GM12878 (cell line): ENCODE data around the gene PPIA. TPM values are rescaled to one million over a fixed set of nuclear protein-coding genes. Genes with fewer than 3 reads are reported as not detected.
A peak's percentile ranks its signal among the peaks of the same experiment; 100 is the strongest.

ENCODE experiments used
- ATAC-seq: fragments of 200-7000 bp; cut with Tn5 transposase; 3 replicates; pipeline ENCODE4 v1.9.1; 2020; ENCODE audit warnings: mild to moderate bottlenecking, moderate library complexity
- BruUV-seq: library from RNA; stranded (reverse); fragments of 400-500 nt; replicated peaks from 2 replicates; lab custom pipeline; 2021; lab: Mats Ljungman, UMichigan
- CTCF ChIA-PET: fragments of 300-600 bp; sonication (Branson Sonifier 250); formaldehyde crosslinking; extraction: SDS; loops from one replicate; lab custom pipeline; 2021; ENCODE audit warnings: inconsistent platforms; lab: Yijun Ruan, JAX
- POLR2A ChIA-PET: fragments of 350-600 bp; formaldehyde crosslinking; extraction: SDS; loops from one replicate; lab custom pipeline; 2021; ENCODE audit warnings: inconsistent platforms; lab: Charles Lee
- RAD21 ChIA-PET: fragments of 300-600 bp; sonication (Branson Sonifier 250); formaldehyde crosslinking; loops from one replicate; lab custom pipeline; 2023; ENCODE audit warnings: antibody characterized with exemption; ENCODE audit not compliant: unreplicated experiment; lab: Charles Lee
- SMC1A ChIA-PET: fragments of 300-600 bp; sonication (Branson Sonifier 250); formaldehyde crosslinking; loops from one replicate; lab custom pipeline; 2023; ENCODE audit not compliant: unreplicated experiment, uncharacterized antibody; lab: Charles Lee
- DNase-seq: peaks from one replicate; pipeline ENCODE4 v3.0.0-alpha.2; 2011; ENCODE audit warnings: low read depth, low spot score
- FAIRE-seq: peaks from 3 replicates; lab custom pipeline; 2011; peaks lifted over from hg19 to GRCh38; lab: Jason Lieb, UNC
- H2AFZ ChIP-seq: 2 replicates; pipeline ENCODE4 v1.6.0; 2011; ENCODE audit warnings: low read depth, low read length, control low read depth; ENCODE audit not compliant: control insufficient read depth
- H3K27ac ChIP-seq: 2 replicates; pipeline ENCODE4 v1.5.1; 2011; ENCODE audit warnings: control low read depth; ENCODE audit not compliant: control insufficient read depth, insufficient read depth
- H3K27me3 ChIP-seq, 2 experiments: replicated peaks in 1 of 2; 2 replicates each; pipeline versions ENCODE4 v1.6.0 to v1.6.1; 2011; ENCODE audit warnings: low read length in 1 of 2; ENCODE audit not compliant: control insufficient read depth in 2 of 2, insufficient read depth in 2 of 2
- H3K36me3 ChIP-seq, 2 experiments: 2 replicates each; pipeline ENCODE4 v1.5.1; 2011; ENCODE audit warnings: low read length in 1 of 2; ENCODE audit not compliant: control insufficient read depth in 2 of 2, insufficient read depth in 2 of 2
- H3K4me1 ChIP-seq: 2 replicates; pipeline ENCODE4 v1.6.1; 2011; ENCODE audit warnings: mild to moderate bottlenecking, low read length, moderate library complexity, mixed read lengths; ENCODE audit not compliant: control insufficient read depth, insufficient read depth
- H3K4me2 ChIP-seq: 2 replicates; pipeline ENCODE4 v1.6.0; 2011; ENCODE audit warnings: control low read depth; ENCODE audit not compliant: control insufficient read depth, insufficient read depth
- H3K4me3 ChIP-seq: fragments of 200-600 bp; sonication (generic); 2 replicates; pipeline ENCODE4 v1.5.1; 2016
- H3K79me2 ChIP-seq: 2 replicates; pipeline ENCODE4 v1.6.0; 2011; ENCODE audit warnings: low read length; ENCODE audit not compliant: control insufficient read depth, insufficient read depth
- H3K9ac ChIP-seq: 2 replicates; pipeline ENCODE4 v1.8.0; 2011; ENCODE audit warnings: low read length, control low read depth, mixed read lengths; ENCODE audit not compliant: control insufficient read depth, insufficient read depth
- H3K9me3 ChIP-seq: replicated peaks from 3 replicates; pipeline ENCODE4 v1.5.1; 2011; ENCODE audit warnings: mild to moderate bottlenecking, low read length; ENCODE audit not compliant: control insufficient read depth, insufficient read depth
- H4K20me1 ChIP-seq: 2 replicates; pipeline ENCODE4 v1.6.0; 2011; ENCODE audit not compliant: control insufficient read depth, insufficient read depth
- ATF7 ChIP-seq: fragments of 450-650 bp; IDR thresholded peaks from 2 replicates; pipeline ENCODE4 v1.6.1; 2016; ENCODE audit warnings: low read depth, mild to moderate bottlenecking
- CBX5 ChIP-seq: sonication (generic); IDR thresholded peaks from 2 replicates; pipeline ENCODE4 v1.6.1; 2016; ENCODE audit warnings: low read depth, moderate library complexity, mild to moderate bottlenecking, inconsistent platforms
- CHD2 ChIP-seq: IDR thresholded peaks from 2 replicates; pipeline ENCODE4 v1.6.1; 2011; ENCODE audit warnings: low read depth, low read length, improper control_type of control experiment, borderline replicate concordance
- EED ChIP-seq: sonication (generic); IDR thresholded peaks from 2 replicates; pipeline ENCODE4 v1.6.1; 2016; ENCODE audit warnings: antibody characterized with exemption, low read depth
- FOXK2 ChIP-seq: fragments of 450-650 bp; IDR thresholded peaks from 2 replicates; pipeline ENCODE4 v1.6.1; 2017; ENCODE audit warnings: mild to moderate bottlenecking, moderate library complexity
- IRF3 ChIP-seq: fragments of 450-650 bp; IDR thresholded peaks from 2 replicates; pipeline ENCODE4 v1.6.1; 2014; ENCODE audit warnings: mild to moderate bottlenecking
- IRF4 ChIP-seq: IDR thresholded peaks from 2 replicates; pipeline ENCODE4 v1.6.1; 2011; ENCODE audit warnings: low read depth, low read length
- MAX ChIP-seq: IDR thresholded peaks from 2 replicates; pipeline ENCODE4 v1.6.1; 2012; ENCODE audit warnings: low read depth, low read length, improper control_type of control experiment
- MTA3 ChIP-seq: IDR thresholded peaks from 2 replicates; pipeline ENCODE4 v1.6.1; 2012; ENCODE audit warnings: low read length, inconsistent platforms, borderline replicate concordance
- MXI1 ChIP-seq: fragments of 150-350 bp; IDR thresholded peaks from 2 replicates; pipeline ENCODE4 v1.6.1; 2011; ENCODE audit warnings: low read depth, mild to moderate bottlenecking, inconsistent platforms, low read length, improper control_type of control experiment
- PAX5 ChIP-seq: IDR thresholded peaks from 2 replicates; pipeline ENCODE4 v1.6.1; 2011; ENCODE audit warnings: low read depth, low read length, borderline replicate concordance
- RB1 ChIP-seq: fragments of 450-650 bp; formaldehyde crosslinking; IDR thresholded peaks from 2 replicates; pipeline ENCODE4 v1.6.1; 2017; ENCODE audit warnings: mild to moderate bottlenecking, borderline replicate concordance
- RCOR1 ChIP-seq: conservative IDR thresholded peaks from 2 replicates; pipeline ENCODE4 v1.6.1; 2012; ENCODE audit warnings: low read depth, low read length, improper control_type of control experiment
- SMARCA5 ChIP-seq: fragments of 450-650 bp; IDR thresholded peaks from 2 replicates; pipeline ENCODE4 v1.6.1; 2017; ENCODE audit warnings: mild to moderate bottlenecking
- SRF ChIP-seq, 2 experiments: IDR thresholded peaks; 2 replicates each; pipeline ENCODE4 v1.6.1; 2011; ENCODE audit warnings: low read depth in 2 of 2, low read length in 2 of 2, mild to moderate bottlenecking in 1 of 2, moderate library complexity in 1 of 2
- TCF12 ChIP-seq: IDR thresholded peaks from 2 replicates; pipeline ENCODE4 v1.6.1; 2011; ENCODE audit warnings: low read depth, mild to moderate bottlenecking, low read length
- ZNF207 ChIP-seq: fragments of 450-650 bp; IDR thresholded peaks from 2 replicates; pipeline ENCODE4 v1.6.1; 2014; ENCODE audit warnings: antibody characterized with exemption, mild to moderate bottlenecking, borderline replicate concordance
- whole genome bisulfite sequencing: methylation state at CpG from one replicate; pipeline ENCODE4 v1.1.6; 2016; ENCODE audit warnings: low lambda C conversion rate; ENCODE audit not compliant: insufficient replicate concordance, insufficient coverage; ENCODE audit errors: missing lambda C conversion rate; 5-methylcytosine and 5-hydroxymethylcytosine counted together
- in situ Hi-C: fragments of 300-500 bp; cut with MboI; formaldehyde crosslinking; loops from 9 replicates; pipeline ENCODE4 v1.14.3; 2018; ENCODE audit warnings: mixed read lengths
- intact Hi-C: fragments of 100-400 bp; cut with micrococcal nuclease; formaldehyde crosslinking; loops from one replicate; pipeline ENCODE4 v1.14.2; 2022; ENCODE audit not compliant: unreplicated experiment
- polyA plus RNA-seq, 11 experiments: library from polyadenylated mRNA; depleted of rRNA in 4 of 11; unstranded in 6 of 11; stranded (reverse) in 5 of 11; fragments of >200 nt; fragmentation: Nextera tagmentation in 4 of 11; fragmentation: Illumina TruSeq in 1 of 11; extraction: Ambion mirVana in 4 of 11; extraction: Trizol in 1 of 11; gene quantifications; 1 replicate in 1 of 11; 2 replicates in 10 of 11; pipeline versions ENCODE4 v1.2.1 to v1.2.3, GENCODE V29; 2011 to 2016; ENCODE audit warnings: inconsistent platforms in 2 of 11, missing spikeins in 2 of 11, low read depth in 1 of 11
- total RNA-seq, 4 experiments: library from RNA; depleted of rRNA in 3 of 4; stranded (reverse); fragments of >200 nt in 3 of 4; fragmentation: Illumina TruSeq in 1 of 4; extraction: Trizol in 1 of 4; gene quantifications; 2 replicates each; pipeline versions ENCODE4 v1.2.1 to v1.2.3, GENCODE V29; 2013 to 2021
- TF ChIP-seq, protein P1 (sequence below): fragments of 450-650 bp; IDR thresholded peaks from 2 replicates; pipeline ENCODE4 v1.6.1; 2017; ENCODE audit warnings: antibody characterized with exemption, mild to moderate bottlenecking, moderate library complexity
- TF ChIP-seq, protein P2 (sequence below): IDR thresholded peaks from 2 replicates; pipeline ENCODE4 v1.6.1; 2011; ENCODE audit warnings: low read depth, low read length, improper control_type of control experiment, borderline replicate concordance

The PPIA gene
- total and polyA plus RNA-seq, 10 of the 15 experiments (the other 5 are each of a cell fraction or from before 2014, with no cell fraction given), result 2,712 to 7,982 (median 5,027) TPM

DNA sequence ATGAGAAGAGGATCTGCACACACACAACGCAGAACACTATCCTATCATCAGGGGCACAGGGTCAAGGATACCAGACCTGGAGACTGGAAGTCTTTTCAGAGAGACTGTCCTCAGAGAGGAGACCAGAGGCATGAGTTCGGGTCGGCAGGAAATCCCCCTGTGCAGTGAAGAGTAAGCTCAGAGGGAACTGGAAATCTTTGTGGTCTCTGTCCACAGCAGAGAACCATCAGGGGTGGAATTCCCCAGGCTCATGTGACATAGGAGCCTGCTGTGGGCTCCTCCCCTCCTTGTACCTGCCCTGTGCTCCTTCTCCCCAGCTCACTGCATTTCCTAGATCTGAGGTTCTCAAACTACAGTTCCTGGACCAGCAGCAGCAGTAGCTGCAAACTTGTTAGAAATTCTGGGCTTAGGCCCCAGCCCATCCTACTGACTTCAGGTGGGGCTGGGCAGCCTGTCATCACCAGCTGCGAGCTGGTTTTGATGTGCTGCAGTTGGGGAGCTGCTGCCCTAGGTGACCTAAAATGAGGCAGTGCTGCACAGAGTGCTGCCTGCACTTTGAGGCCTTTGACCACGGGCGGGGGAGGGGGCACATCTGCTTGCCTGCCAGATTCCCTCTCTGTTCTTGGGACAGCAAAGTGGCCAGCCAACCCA, 45.4 kb upstream of the PPIA start:
- H3K4me1 ChIP-seq, result peaks cover 31% of the 10 kb centered on the region
- ChIA-PET CTCF (interaction anchor here (0.9 to 4.1 kb wide), 10 partner anchors 18 to 385 kb away, joined by 3 to 23 read pairs (median 6); partner anchors contain the start of gene H2AZ2), POLR2A (interaction anchor here (0.6 to 5.1 kb wide), 19 partner anchors 16 to 186 kb away, joined by 3 to 55 read pairs (median 9); partner anchors contain the start of genes H2AZ2, OGDH, PURB and TMED4), RAD21 (interaction anchor here (0.6 to 6.6 kb wide), 23 partner anchors 12 to 227 kb away, joined by 3 to 107 read pairs (median 3); partner anchors contain the start of genes DDX56, H2AZ2, OGDH and PPIA), SMC1A (interaction anchor here (0.6 to 5.4 kb wide), 32 partner anchors 8 to 173 kb away, joined by 3 to 79 read pairs (median 4); partner anchors contain the start of genes H2AZ2, OGDH and TMED4)
- peak overlapping the region; percentile 35 for H3K4me2 ChIP-seq
- BruUV-seq, result no TSS peak
- H2AFZ ChIP-seq, result no peak overlapping the region
- H3K27me3 ChIP-seq, result no peaks in the 10 kb centered on the region
- peaks cover 3 to 11% of the 10 kb centered on the region in 2 experiments; a peak in 3 of 4 replicates for H3K36me3 ChIP-seq
- WGBS, result 0% methylated on average over 6 of the region's 6 CpGs
- ATAC-seq, result peak; percentile 83
- in situ Hi-C loops (no loop called here), intact Hi-C loops (loop anchor here (1.0 to 5.0 kb wide), 6 partner anchors 18 to 164 kb away; partner anchors contain the start of genes H2AZ2 and OGDH)
- H3K9ac ChIP-seq, result peak overlapping the region; percentile 76
- H3K27ac ChIP-seq, result peak overlapping the region; percentile 92
- FAIRE-seq, result peak; percentile 96
- peak overlapping the region; percentile 92 for H3K4me3 ChIP-seq
- no peaks in the 10 kb centered on the region for H3K9me3 ChIP-seq
- peak; percentile 81 for DNase-seq
- peaks cover 6% of the 10 kb centered on the region; the same call in 1 of the 2 replicates for H4K20me1 ChIP-seq
- H3K79me2 ChIP-seq, result peaks cover 75% of the 10 kb centered on the region
- TF ChIP-seq IRF4, result peak; percentile 84
- TF ChIP-seq SRF (IDR thresholded peaks at IDR 0.05; ENCODE audit: low read depth in 2 of 2, low read length in 2 of 2), result no peak
- TF ChIP-seq, protein P1, sequence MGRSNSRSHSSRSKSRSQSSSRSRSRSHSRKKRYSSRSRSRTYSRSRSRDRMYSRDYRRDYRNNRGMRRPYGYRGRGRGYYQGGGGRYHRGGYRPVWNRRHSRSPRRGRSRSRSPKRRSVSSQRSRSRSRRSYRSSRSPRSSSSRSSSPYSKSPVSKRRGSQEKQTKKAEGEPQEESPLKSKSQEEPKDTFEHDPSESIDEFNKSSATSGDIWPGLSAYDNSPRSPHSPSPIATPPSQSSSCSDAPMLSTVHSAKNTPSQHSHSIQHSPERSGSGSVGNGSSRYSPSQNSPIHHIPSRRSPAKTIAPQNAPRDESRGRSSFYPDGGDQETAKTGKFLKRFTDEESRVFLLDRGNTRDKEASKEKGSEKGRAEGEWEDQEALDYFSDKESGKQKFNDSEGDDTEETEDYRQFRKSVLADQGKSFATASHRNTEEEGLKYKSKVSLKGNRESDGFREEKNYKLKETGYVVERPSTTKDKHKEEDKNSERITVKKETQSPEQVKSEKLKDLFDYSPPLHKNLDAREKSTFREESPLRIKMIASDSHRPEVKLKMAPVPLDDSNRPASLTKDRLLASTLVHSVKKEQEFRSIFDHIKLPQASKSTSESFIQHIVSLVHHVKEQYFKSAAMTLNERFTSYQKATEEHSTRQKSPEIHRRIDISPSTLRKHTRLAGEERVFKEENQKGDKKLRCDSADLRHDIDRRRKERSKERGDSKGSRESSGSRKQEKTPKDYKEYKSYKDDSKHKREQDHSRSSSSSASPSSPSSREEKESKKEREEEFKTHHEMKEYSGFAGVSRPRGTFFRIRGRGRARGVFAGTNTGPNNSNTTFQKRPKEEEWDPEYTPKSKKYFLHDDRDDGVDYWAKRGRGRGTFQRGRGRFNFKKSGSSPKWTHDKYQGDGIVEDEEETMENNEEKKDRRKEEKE, result no peak
- TF ChIP-seq MXI1, result 0 out of 2 replicates have a peak, but pooled peaks have one; percentile 52
- peak; percentile 43; the same call in 1 of the 2 replicates for TF ChIP-seq TCF12
- TF ChIP-seq MAX, result peak; percentile 54; the same call in 1 of the 2 replicates
- no peak for TF ChIP-seq FOXK2
- TF ChIP-seq ZNF207, result no peak
- TF ChIP-seq PAX5, result peak; percentile 77; the same call in 1 of the 2 replicates
- TF ChIP-seq, protein P2, sequence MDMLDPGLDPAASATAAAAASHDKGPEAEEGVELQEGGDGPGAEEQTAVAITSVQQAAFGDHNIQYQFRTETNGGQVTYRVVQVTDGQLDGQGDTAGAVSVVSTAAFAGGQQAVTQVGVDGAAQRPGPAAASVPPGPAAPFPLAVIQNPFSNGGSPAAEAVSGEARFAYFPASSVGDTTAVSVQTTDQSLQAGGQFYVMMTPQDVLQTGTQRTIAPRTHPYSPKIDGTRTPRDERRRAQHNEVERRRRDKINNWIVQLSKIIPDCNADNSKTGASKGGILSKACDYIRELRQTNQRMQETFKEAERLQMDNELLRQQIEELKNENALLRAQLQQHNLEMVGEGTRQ, result peak; percentile 73
- no peak for TF ChIP-seq MTA3
- TF ChIP-seq CBX5, result no peak
- 0 out of 2 replicates have a peak, but pooled peaks have one; percentile 12 for TF ChIP-seq SMARCA5
- peak; percentile 39; the same call in 1 of the 2 replicates for TF ChIP-seq ATF7
- peak; percentile 33; the same call in 1 of the 2 replicates for TF ChIP-seq CHD2
- TF ChIP-seq RB1, result no peak
- no peak for TF ChIP-seq RCOR1
- peak; percentile 87 for TF ChIP-seq EED
- no peak for TF ChIP-seq IRF3
